Progenitor cell of endocrine pancreas (in vitro differentiated cells): Measurements from ENCODE around the gene CTCFL. TPM values are rescaled to one million over a fixed set of nuclear protein-coding genes. Genes with fewer than 3 reads are reported as not detected.

Experiments used
- DNase-seq: peaks from one replicate; pipeline ENCODE4 v3.0.0; 2021; ENCODE audit warnings: low spot score; ENCODE audit not compliant: unreplicated experiment
- H3K27ac Mint-ChIP-seq: 2 replicates; pipeline ENCODE4 v1.8.0; 2021; ENCODE audit warnings: mild to moderate bottlenecking, moderate library complexity, mixed read lengths
- H3K27me3 Mint-ChIP-seq: 2 replicates; pipeline ENCODE4 v1.8.0; 2021; ENCODE audit warnings: mixed read lengths
- H3K36me3 Mint-ChIP-seq: 2 replicates; pipeline ENCODE4 v1.8.0; 2022; ENCODE audit warnings: mixed read lengths; ENCODE audit not compliant: insufficient read depth
- H3K4me1 Mint-ChIP-seq: 2 replicates; pipeline ENCODE4 v1.8.0; 2021; ENCODE audit warnings: low read depth, mixed read lengths
- H3K4me3 Mint-ChIP-seq: 2 replicates; pipeline ENCODE4 v1.8.0; 2021; ENCODE audit warnings: low read depth, mild to moderate bottlenecking, moderate library complexity, mixed read lengths
- H3K9me3 Mint-ChIP-seq: 2 replicates; pipeline ENCODE4 v1.8.0; 2021; ENCODE audit warnings: low read depth, mixed read lengths
- CTCF ChIP-seq: fragments of 200-600 bp; sonication (generic); IDR thresholded peaks from one replicate; pipeline ENCODE4 v1.5.0; 2021; ENCODE audit warnings: antibody characterized with exemption, mild to moderate bottlenecking; ENCODE audit not compliant: unreplicated experiment
- total RNA-seq: library from RNA; stranded (reverse); gene quantifications from 2 replicates; pipeline ENCODE4 v1.2.1, GENCODE V29; 2021

Gene CTCFL
- total RNA-seq, 1 donor from 2014 or later: not detected

GRCh38 chr20:57529810-57530209 is 4.9 kb upstream of the CTCFL start:
- peaks cover 7% of the 10 kb centered on the region for H3K9me3 Mint-ChIP-seq
- H3K27ac Mint-ChIP-seq: no peak overlapping the region
- peaks cover 6% of the 10 kb centered on the region for H3K4me1 Mint-ChIP-seq
- H3K4me3 Mint-ChIP-seq: no peak overlapping the region
- no peaks in the 10 kb centered on the region for H3K36me3 Mint-ChIP-seq
- DNase-seq: no peak
- H3K27me3 Mint-ChIP-seq: peaks cover 35% of the 10 kb centered on the region
- TF ChIP-seq CTCF: no peak

GRCh38 chr20:57529160-57529585 is 4.2 kb upstream of the CTCFL start:
- Mint-ChIP-seq H3K27ac (no peak overlapping the region), H3K36me3 (no peaks in the 10 kb centered on the region), H3K4me3 (no peak overlapping the region), H3K9me3 (peaks cover 7% of the 10 kb centered on the region), H3K27me3 (peaks cover 35% of the 10 kb centered on the region), H3K4me1 (peaks cover 6% of the 10 kb centered on the region)
- no peak for TF ChIP-seq CTCF
- DNase-seq: no peak

- no peak for TF ChIP-seq CTCF
- Mint-ChIP-seq H3K27ac (no peak overlapping the region), H3K36me3 (no peaks in the 10 kb centered on the region), H3K4me3 (no peak overlapping the region), H3K4me1 (peaks cover 6% of the 10 kb centered on the region), H3K27me3 (peaks cover 29% of the 10 kb centered on the region), H3K9me3 (peaks cover 4% of the 10 kb centered on the region)
- no peak for DNase-seq
Observed at GRCh38 chr20:57528148-57528547, 3.2 kb upstream of the CTCFL start.

GRCh38 chr20:57527728-57528127 is 2.8 kb upstream of the CTCFL start:
- no peaks in the 10 kb centered on the region for H3K36me3 Mint-ChIP-seq
- no peak for TF ChIP-seq CTCF
- H3K27ac Mint-ChIP-seq: no peak overlapping the region
- peaks cover 26% of the 10 kb centered on the region for H3K27me3 Mint-ChIP-seq
- H3K4me3 Mint-ChIP-seq: no peak overlapping the region
- H3K4me1 Mint-ChIP-seq: peaks cover 6% of the 10 kb centered on the region
- H3K9me3 Mint-ChIP-seq: peaks cover 1% of the 10 kb centered on the region
- no peak for DNase-seq

DNA sequence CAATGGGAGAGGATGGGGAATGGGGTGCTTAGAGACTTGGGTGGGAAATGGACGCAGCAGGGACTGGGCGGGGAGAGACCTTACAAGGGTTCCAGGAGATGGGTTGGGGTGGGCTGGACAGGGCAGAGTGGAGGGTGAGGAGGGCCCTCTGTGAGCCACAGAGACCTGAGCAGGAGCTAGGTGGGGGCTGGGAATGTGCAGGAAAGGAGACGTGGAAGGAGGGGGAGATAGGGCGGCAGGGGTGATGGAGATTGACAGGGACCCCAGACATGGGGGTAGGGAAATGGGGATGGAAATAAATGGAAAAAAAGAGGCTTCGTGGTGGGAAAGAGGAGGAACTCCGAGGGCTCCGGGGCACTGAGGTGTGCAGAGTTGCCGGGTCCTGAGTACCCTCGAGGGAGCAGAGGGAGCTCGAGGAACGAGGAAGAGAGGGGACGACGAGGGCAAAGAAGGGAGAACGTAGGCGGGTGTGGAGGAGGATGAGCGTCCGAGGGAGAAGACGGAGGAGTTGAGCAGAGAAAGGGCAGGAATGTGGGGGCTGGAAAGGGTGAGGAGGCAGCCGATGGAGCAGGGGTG is 2.0 kb upstream of the CTCFL start:
- Mint-ChIP-seq H3K36me3 (no peaks in the 10 kb centered on the region), H3K9me3 (no peaks in the 10 kb centered on the region), H3K27ac (no peak overlapping the region), H3K27me3 (peaks cover 24% of the 10 kb centered on the region), H3K4me1 (peaks cover 6% of the 10 kb centered on the region), H3K4me3 (no peak overlapping the region)
- DNase-seq: no peak
- no peak for TF ChIP-seq CTCF
